GM21619 (cell line): ENCODE data around the gene PTGES2.
"Not testable (repeated sequence)": the region's sequence is repeated elsewhere in the genome, so short reads cannot be mapped to it uniquely, and the experiment has no call there.

ENCODE experiments used
- ATAC-seq: cut with Tn5 transposase; IDR thresholded peaks from one replicate; pipeline ENCODE4 v1.9.1; 2021; ENCODE audit not compliant: unreplicated experiment

Gene PTGES2

DNA sequence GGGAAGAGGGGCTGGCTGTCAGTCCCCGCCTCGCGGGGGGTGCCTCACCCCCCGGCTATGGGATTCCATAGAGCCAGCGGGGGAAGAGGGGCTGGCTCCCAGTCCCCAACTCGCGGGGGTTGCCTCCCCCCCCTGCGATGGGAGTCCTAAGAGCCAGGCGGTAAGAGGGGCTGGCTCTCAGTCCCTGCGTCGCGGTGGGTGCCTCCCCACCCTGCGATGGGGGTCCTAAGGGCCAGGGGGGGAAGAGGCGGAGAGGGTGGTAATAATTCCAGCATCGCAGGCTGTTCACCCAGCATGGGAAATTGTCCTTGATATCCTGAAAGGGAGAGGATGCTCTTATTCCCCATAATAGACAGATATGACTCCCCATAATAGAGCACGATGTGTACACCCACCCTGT is 12.1 kb upstream of the PTGES2 start:
- ATAC-seq: no peak

- no peak for ATAC-seq
These were observed 10.5 kb upstream of the PTGES2 start for GRCh38 chr9:128138001-128138400.

DNA sequence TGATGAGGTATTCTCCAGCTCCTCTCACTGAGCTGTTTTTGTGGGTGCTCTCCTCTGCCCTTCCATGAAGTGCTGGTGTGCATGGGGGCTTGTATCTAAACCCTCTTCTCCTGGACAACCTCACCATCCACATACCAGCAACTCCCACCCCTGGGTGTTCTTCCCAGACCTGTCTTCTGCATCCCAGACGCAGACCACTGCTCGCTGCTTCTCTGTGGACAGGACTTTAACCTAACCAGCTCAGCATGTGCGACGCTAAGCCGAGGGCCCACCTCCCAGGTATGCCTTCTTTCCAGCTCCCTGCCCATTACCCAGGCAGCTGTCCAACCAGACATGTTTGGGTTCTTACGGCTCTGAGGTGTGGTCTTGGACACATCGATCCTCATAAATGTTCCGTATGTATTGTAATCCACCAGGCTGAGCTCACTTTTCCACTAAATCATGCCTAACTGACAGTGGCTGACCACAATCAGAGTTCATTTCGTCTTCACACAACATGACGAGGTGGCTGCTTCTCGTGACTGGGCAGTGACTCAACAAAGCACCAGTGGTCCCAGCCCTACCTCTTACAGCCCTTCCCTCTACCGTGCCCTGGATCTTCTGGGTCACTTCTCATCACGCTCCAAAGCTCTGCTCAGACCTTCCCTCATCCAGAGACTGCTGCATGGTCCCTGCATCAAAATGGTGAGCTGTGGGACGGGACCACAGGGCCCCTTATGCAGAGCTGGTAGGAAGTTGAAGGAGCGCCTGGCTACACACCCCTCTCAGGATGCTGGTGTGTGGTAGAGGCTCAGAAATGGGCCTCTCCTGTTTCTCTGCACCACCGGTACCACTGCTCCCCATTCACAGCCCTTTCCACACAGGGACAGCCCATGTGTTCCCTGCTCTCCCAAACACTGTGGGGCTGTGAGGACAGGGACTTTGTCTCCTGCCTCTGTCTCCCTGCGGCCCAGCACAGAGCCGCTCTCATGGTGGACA is 9.6 kb upstream of the PTGES2 start:
- ATAC-seq: no peak

GRCh38 chr9:128135561-128135960 is 8.0 kb upstream of the PTGES2 start:
- not testable (repeated sequence) for ATAC-seq

GRCh38 chr9:128132139-128132538 is 4.6 kb upstream of the PTGES2 start:
- ATAC-seq: not testable (repeated sequence)

- ATAC-seq: not testable (repeated sequence)
These were observed 3.8 kb upstream of the PTGES2 start for GRCh38 chr9:128131346-128131745.

- not testable (repeated sequence) for ATAC-seq
These were observed 3.1 kb upstream of the PTGES2 start for GRCh38 chr9:128130651-128131050.

- not testable (repeated sequence) for ATAC-seq
These were observed 2.6 kb upstream of the PTGES2 start for GRCh38 chr9:128129976-128130590.

- no peak for ATAC-seq
These were observed 1.5 kb upstream of the PTGES2 start for GRCh38 chr9:128128836-128129590.

GRCh38 chr9:128127990-128128835 is 684 bp upstream of the PTGES2 start:
- ATAC-seq: peak; percentile 62

GRCh38 chr9:128125580-128126354 is 1.8 kb downstream of the PTGES2 start:
- no peak for ATAC-seq

DNA sequence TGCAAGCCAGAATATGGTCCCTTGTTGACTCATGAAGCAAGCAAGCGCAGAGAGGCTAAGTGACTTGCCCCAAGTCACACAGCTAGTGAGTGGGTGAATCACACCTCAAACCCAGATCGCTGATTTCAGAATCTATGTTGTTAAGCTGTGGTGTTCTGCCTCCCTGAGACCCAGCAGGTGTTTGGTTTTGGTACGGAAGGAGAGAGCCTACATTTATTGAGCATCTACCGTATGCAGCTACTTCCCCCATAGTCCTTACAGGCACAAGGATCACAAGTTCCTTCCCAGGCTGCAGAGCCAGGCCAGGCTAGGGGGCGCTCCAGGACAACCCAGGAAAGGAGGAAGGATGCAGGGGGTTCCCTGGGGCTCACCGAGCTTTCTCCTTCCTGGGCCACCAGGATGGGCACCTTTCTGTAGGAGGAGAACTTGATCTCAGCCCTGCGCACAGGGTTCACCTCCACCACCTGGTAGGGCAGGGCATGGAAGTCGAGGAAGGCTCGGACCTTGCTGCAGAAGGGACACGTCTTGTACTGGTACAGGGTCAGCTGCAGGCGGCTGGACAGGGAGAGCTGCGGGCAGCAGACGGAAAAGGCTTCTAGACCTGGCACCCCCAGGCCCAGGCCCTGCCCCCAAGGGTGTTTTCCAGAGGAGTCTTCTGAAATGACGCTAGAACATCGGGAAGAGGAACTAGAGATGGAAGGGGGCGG is 2.5 kb downstream of the PTGES2 start:
- no peak for ATAC-seq

DNA sequence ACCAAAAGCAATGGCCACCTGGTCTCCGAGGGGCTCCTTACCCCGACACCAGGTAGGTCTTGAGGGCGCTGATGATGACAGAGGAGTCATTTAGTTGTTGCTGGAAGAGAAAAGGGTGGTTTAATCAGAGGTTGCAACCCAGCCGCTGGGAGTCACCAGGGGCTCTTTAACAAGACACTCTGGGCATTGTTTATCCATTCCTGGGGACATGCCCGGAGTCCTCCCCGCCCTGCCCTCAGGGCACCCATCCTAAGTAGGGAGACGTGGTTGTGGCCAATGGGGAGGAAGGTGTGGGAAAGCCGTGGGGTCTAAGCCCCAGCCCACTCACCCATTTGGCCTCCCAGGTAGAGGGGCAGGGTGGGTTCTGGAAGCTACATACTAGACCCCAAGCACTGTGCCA is 3.1 kb downstream of the PTGES2 start:
- ATAC-seq: no peak

DNA sequence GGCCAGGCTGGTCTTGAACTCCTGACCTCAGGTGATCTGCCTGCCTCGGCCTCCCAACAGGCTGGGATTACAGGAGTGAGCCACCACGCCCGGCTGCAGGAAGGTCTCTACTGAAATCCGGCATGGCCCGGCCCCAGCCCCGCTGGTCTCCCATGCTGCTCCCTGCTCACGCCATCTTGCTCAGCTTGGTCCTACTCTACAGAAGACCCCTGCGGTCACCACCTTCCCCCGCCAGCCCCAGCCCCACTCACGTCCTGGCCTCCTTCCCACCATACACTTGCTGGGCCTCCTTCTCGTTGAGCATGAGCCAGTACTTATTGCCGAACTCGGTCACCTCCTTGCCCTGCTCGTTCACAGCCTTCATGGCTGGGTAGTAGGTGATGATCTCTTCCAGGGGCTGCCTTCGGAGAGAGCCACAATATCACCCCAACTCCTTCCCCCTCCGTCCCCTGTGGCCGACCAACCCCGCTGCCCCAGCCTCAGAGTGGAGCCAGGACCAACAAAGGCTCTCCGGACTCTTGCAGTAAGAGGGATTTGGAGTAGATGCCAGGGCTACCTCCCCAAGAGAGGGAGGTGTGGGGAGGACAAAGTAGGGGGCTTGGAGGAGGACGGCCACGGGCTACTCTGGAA is 4.0 kb downstream of the PTGES2 start:
- ATAC-seq: no peak

GRCh38 chr9:128122809-128123175 is 4.7 kb downstream of the PTGES2 start:
- no peak for ATAC-seq

DNA sequence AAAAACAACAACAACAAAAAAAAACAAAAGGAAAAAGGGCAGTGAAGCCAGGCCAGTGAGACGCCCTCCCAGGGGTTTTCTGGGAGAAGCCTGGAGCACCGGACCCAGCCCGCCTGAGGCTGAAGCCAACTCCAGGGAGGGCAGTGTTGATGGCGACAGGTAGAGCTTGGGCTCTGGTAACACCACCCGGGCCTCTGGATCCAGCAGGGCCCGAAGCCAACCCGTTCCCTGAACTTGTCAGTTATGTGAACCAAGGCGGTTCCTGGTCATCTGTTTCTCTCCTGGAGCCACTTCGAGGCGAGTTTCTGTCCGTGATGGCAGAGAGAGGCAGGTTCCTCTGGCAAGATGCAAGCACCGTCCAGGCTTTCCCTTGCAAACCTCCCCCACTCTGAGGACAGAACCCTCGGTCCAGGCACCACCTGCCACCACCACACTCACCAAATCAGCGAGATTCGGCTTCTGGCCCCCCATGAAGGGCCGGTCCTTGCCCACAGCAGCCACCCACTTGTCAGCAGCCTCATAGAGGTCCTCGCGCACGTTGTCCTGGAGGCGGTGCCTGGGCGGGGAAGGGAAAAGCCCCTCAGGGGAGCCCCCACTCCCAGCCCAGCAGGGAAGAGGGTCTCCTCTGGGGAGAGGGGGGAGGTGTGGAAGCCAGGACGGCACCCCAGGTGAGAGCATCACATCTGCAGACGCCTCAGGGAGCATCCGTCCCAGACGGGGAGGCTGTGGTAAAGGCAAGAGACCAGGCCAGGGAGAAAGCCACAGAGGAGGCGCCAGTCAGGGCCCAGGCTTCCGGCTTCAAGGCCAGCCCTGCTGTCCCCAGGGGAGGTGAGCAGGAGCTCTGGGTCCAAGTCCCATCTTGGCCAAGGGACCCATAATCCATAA is 5.4 kb downstream of the PTGES2 start:
- ATAC-seq: no peak

DNA sequence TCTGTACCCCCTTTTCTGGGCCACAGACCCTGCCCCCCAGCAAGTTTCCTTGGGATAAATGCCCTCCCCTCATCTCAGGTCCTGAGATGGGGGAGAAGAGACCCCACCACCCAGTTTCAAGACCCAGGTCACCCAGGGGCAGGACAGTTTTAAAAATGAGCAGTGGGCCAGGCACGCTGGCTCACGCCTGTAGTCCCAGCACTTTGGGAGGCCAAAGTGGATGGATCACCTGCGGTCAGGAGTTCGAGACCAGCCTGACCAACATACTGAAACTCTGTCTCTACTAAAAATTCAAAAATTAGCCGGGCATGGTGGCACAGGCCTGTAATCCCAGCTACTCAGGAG is 6.1 kb downstream of the PTGES2 start:
- ATAC-seq: no peak
